Activated naive CD8-positive, alpha-beta T cell treated with anti-CD3 and anti-CD28 coated beads, Interleukin-2, amount 10 ng/mL, durations not matched to agents 7 days and 5 days (primary cell): ENCODE results near the gene NEK6. TPM values are rescaled to one million over a fixed set of nuclear protein-coding genes. Genes with fewer than 3 reads are reported as not detected.

ENCODE experiments used
- ATAC-seq: fragments of 150-1000 bp; cut with Tn5 transposase; one replicate; pipeline ENCODE4 v1.10.0; 2021; ENCODE audit warnings: low read depth, moderate library complexity
- POLR2A ChIA-PET: fragments of 350-600 bp; sonication (Branson Sonifier 250); formaldehyde crosslinking; loops from one replicate; lab custom pipeline; 2021; ENCODE audit warnings: antibody characterized with exemption; lab: Charles Lee
- DNase-seq: peaks from one replicate; pipeline ENCODE4 v3.0.0; 2021
- H3K27ac Mint-ChIP-seq: one replicate; pipeline ENCODE4 v1.8.0; 2022; ENCODE audit warnings: mild to moderate bottlenecking, mixed read lengths
- H3K27me3 Mint-ChIP-seq: one replicate; pipeline ENCODE4 v1.8.0; 2022; ENCODE audit warnings: mild to moderate bottlenecking, moderate library complexity, mixed read lengths
- H3K36me3 Mint-ChIP-seq: one replicate; pipeline ENCODE4 v1.8.0; 2021; ENCODE audit warnings: mild to moderate bottlenecking, mixed read lengths
- H3K4me1 Mint-ChIP-seq: one replicate; pipeline ENCODE4 v1.8.0; 2021; ENCODE audit warnings: mixed read lengths
- H3K4me3 Mint-ChIP-seq: one replicate; pipeline ENCODE4 v1.8.0; 2022; ENCODE audit warnings: mild to moderate bottlenecking, moderate library complexity, mixed read lengths
- H3K9me3 Mint-ChIP-seq: one replicate; pipeline ENCODE4 v1.8.0; 2021; ENCODE audit warnings: mixed read lengths
- total RNA-seq, 2 experiments: library from RNA; stranded (reverse); gene quantifications; one replicate each; pipeline ENCODE4 v1.2.3, GENCODE V29; 2021

NEK6 gene
- total RNA-seq, 2 experiments from 2014 or later, result 8.1 to 10.9 TPM

- Mint-ChIP-seq H3K36me3 (no peaks in the 10 kb centered on the region), H3K4me1 (peaks cover 12% of the 10 kb centered on the region), H3K9me3 (no peaks in the 10 kb centered on the region), H3K27me3 (peaks cover 16% of the 10 kb centered on the region), H3K27ac (no peak overlapping the region), H3K4me3 (no peak overlapping the region)
- ATAC-seq, result no peak
- POLR2A ChIA-PET, result no interaction called here
- DNase-seq, result no peak
Observed at GRCh38 chr9:124268661-124269060, 10.9 kb downstream of the NEK6 start.

GRCh38 chr9:124269556-124269955 is 11.8 kb downstream of the NEK6 start:
- Mint-ChIP-seq H3K9me3 (no peaks in the 10 kb centered on the region), H3K4me3 (no peak overlapping the region), H3K4me1 (peaks cover 12% of the 10 kb centered on the region), H3K27ac (no peak overlapping the region), H3K36me3 (no peaks in the 10 kb centered on the region), H3K27me3 (peaks cover 16% of the 10 kb centered on the region)
- no peak for DNase-seq
- POLR2A ChIA-PET, result no interaction called here
- ATAC-seq, result no peak

- ATAC-seq, result no peak
- no peak for DNase-seq
- no peak overlapping the region for H3K4me3 Mint-ChIP-seq
- H3K9me3 Mint-ChIP-seq, result no peaks in the 10 kb centered on the region
- peaks cover 11% of the 10 kb centered on the region for H3K4me1 Mint-ChIP-seq
- peaks cover 16% of the 10 kb centered on the region for H3K27me3 Mint-ChIP-seq
- no peak overlapping the region for H3K27ac Mint-ChIP-seq
- POLR2A ChIA-PET, result no interaction called here
- H3K36me3 Mint-ChIP-seq, result no peaks in the 10 kb centered on the region
Observed at GRCh38 chr9:124270504-124271335, 13.0 kb downstream of the NEK6 start.

- no peaks in the 10 kb centered on the region for H3K9me3 Mint-ChIP-seq
- no peak overlapping the region for H3K27ac Mint-ChIP-seq
- DNase-seq, result no peak
- no peak for ATAC-seq
- POLR2A ChIA-PET, result no interaction called here
- peaks cover 11% of the 10 kb centered on the region for H3K27me3 Mint-ChIP-seq
- no peaks in the 10 kb centered on the region for H3K36me3 Mint-ChIP-seq
- no peak overlapping the region for H3K4me3 Mint-ChIP-seq
- peaks cover 10% of the 10 kb centered on the region for H3K4me1 Mint-ChIP-seq
Observed at GRCh38 chr9:124271660-124272059, 13.9 kb downstream of the NEK6 start.

- no peak for ATAC-seq
- Mint-ChIP-seq H3K36me3 (no peaks in the 10 kb centered on the region), H3K4me3 (no peak overlapping the region), H3K27me3 (peaks cover 9% of the 10 kb centered on the region), H3K4me1 (peaks cover 6% of the 10 kb centered on the region), H3K9me3 (no peaks in the 10 kb centered on the region), H3K27ac (no peak overlapping the region)
- DNase-seq, result no peak
- POLR2A ChIA-PET, result no interaction called here
Observed at GRCh38 chr9:124272118-124272517, 14.4 kb downstream of the NEK6 start.

GRCh38 chr9:124272979-124273378 is 15.2 kb downstream of the NEK6 start:
- ATAC-seq (no peak), DNase-seq (no peak)
- no peaks in the 10 kb centered on the region for H3K36me3 Mint-ChIP-seq
- no peak overlapping the region for H3K27ac Mint-ChIP-seq
- H3K9me3 Mint-ChIP-seq, result no peaks in the 10 kb centered on the region
- no peaks in the 10 kb centered on the region for H3K4me1 Mint-ChIP-seq
- no peak overlapping the region for H3K4me3 Mint-ChIP-seq
- peaks cover 5% of the 10 kb centered on the region for H3K27me3 Mint-ChIP-seq
- POLR2A ChIA-PET, result no interaction called here

- Mint-ChIP-seq H3K27me3 (peaks cover 2% of the 10 kb centered on the region), H3K36me3 (no peaks in the 10 kb centered on the region), H3K27ac (no peak overlapping the region), H3K4me1 (no peaks in the 10 kb centered on the region), H3K4me3 (no peak overlapping the region), H3K9me3 (no peaks in the 10 kb centered on the region)
- POLR2A ChIA-PET, result no interaction called here
- DNase-seq (no peak), ATAC-seq (no peak)
Observed at GRCh38 chr9:124273427-124274160, 15.8 kb downstream of the NEK6 start.

- Mint-ChIP-seq H3K36me3 (no peaks in the 10 kb centered on the region), H3K27me3 (no peaks in the 10 kb centered on the region), H3K27ac (no peak overlapping the region), H3K9me3 (no peaks in the 10 kb centered on the region), H3K4me3 (no peak overlapping the region), H3K4me1 (no peaks in the 10 kb centered on the region)
- POLR2A ChIA-PET, result no interaction called here
- DNase-seq (no peak), ATAC-seq (no peak)
Observed at GRCh38 chr9:124274226-124274625, 16.5 kb downstream of the NEK6 start.

- no peak for DNase-seq
- ATAC-seq, result no peak
- H3K27ac Mint-ChIP-seq, result no peak overlapping the region
- no peaks in the 10 kb centered on the region for H3K36me3 Mint-ChIP-seq
- POLR2A ChIA-PET, result no interaction called here
- H3K27me3 Mint-ChIP-seq, result no peaks in the 10 kb centered on the region
- H3K4me3 Mint-ChIP-seq, result no peak overlapping the region
- H3K9me3 Mint-ChIP-seq, result no peaks in the 10 kb centered on the region
- no peaks in the 10 kb centered on the region for H3K4me1 Mint-ChIP-seq
Observed at GRCh38 chr9:124274738-124275137, 17.0 kb downstream of the NEK6 start.

- H3K27ac Mint-ChIP-seq, result no peak overlapping the region
Observed at GRCh38 chr9:124277420-124277819, 19.7 kb downstream of the NEK6 start.

GRCh38 chr9:124278054-124278540 is 20.3 kb downstream of the NEK6 start:
- Mint-ChIP-seq H3K4me1 (peaks cover 4% of the 10 kb centered on the region), H3K4me3 (no peak overlapping the region), H3K27ac (no peak overlapping the region), H3K9me3 (no peaks in the 10 kb centered on the region), H3K36me3 (no peaks in the 10 kb centered on the region), H3K27me3 (no peaks in the 10 kb centered on the region)
- no peak for DNase-seq
- POLR2A ChIA-PET, result no interaction called here
- ATAC-seq, result no peak

More at GRCh38 chr9:124277420-124277819, 19.7 kb downstream of the NEK6 start:
- ATAC-seq, result no peak
- no peaks in the 10 kb centered on the region for H3K27me3 Mint-ChIP-seq
- POLR2A ChIA-PET, result no interaction called here
- no peaks in the 10 kb centered on the region for H3K36me3 Mint-ChIP-seq
- H3K9me3 Mint-ChIP-seq, result no peaks in the 10 kb centered on the region
- DNase-seq, result no peak
- no peak overlapping the region for H3K4me3 Mint-ChIP-seq
- H3K4me1 Mint-ChIP-seq, result peaks cover 4% of the 10 kb centered on the region

GRCh38 chr9:124279531-124280175 is 21.9 kb downstream of the NEK6 start:
- Mint-ChIP-seq H3K9me3 (no peaks in the 10 kb centered on the region), H3K36me3 (no peaks in the 10 kb centered on the region), H3K27ac (no peak overlapping the region), H3K4me3 (no peak overlapping the region), H3K4me1 (peaks cover 4% of the 10 kb centered on the region), H3K27me3 (no peaks in the 10 kb centered on the region)
- DNase-seq (no peak), ATAC-seq (no peak)
- POLR2A ChIA-PET, result no interaction called here

- H3K27me3 Mint-ChIP-seq, result no peaks in the 10 kb centered on the region
- no peak overlapping the region for H3K27ac Mint-ChIP-seq
- H3K36me3 Mint-ChIP-seq, result no peaks in the 10 kb centered on the region
- DNase-seq (no peak), ATAC-seq (no peak)
- H3K4me3 Mint-ChIP-seq, result no peak overlapping the region
- H3K9me3 Mint-ChIP-seq, result no peaks in the 10 kb centered on the region
- POLR2A ChIA-PET, result no interaction called here
- peaks cover 5% of the 10 kb centered on the region for H3K4me1 Mint-ChIP-seq
Observed at GRCh38 chr9:124280176-124280691, 22.5 kb downstream of the NEK6 start.
